Neutrophil (primary cell): ENCODE results near the gene ARHGAP5.

Experiments used
- H3K27ac ChIP-seq: fragments of 200-600 bp; sonication (generic); 2 replicates; pipeline ENCODE4 v1.5.1; 2016; ENCODE audit warnings: mild to moderate bottlenecking, moderate library complexity
- H3K27me3 ChIP-seq: fragments of 200-600 bp; sonication (generic); 2 replicates; pipeline ENCODE4 v1.6.0; 2016; ENCODE audit warnings: mild to moderate bottlenecking
- H3K36me3 ChIP-seq: fragments of 200-600 bp; sonication (generic); 2 replicates; pipeline ENCODE4 v1.5.1; 2017
- H3K4me1 ChIP-seq, 2 experiments: fragments of 200-600 bp in 1 of 2; sonication (generic) in 1 of 2; 1 replicate in 1 of 2; 2 replicates in 1 of 2; pipeline versions ENCODE4 v1.5.1 to v1.6.1; 2013 to 2016; ENCODE audit warnings: low read depth in 1 of 2, low read length in 1 of 2, mild to moderate bottlenecking in 1 of 2, moderate library complexity in 1 of 2; ENCODE audit not compliant: control insufficient read depth in 1 of 2, insufficient read depth in 1 of 2
- H3K4me3 ChIP-seq, 2 experiments: fragments of 200-600 bp in 1 of 2; sonication (generic) in 1 of 2; 1 replicate in 1 of 2; 2 replicates in 1 of 2; pipeline ENCODE4 v1.5.1; 2013 to 2016; ENCODE audit warnings: low read depth in 1 of 2, low read length in 1 of 2, mild to moderate bottlenecking in 1 of 2, moderate library complexity in 1 of 2
- H3K9me3 ChIP-seq: fragments of 200-600 bp; sonication (generic); 2 replicates; pipeline ENCODE4 v1.5.1; 2016
- TF ChIP-seq, protein P1 (sequence below): fragments of 200-600 bp; sonication (generic); IDR thresholded peaks from 2 replicates; pipeline ENCODE4 v1.5.1; 2016; ENCODE audit warnings: antibody characterized with exemption

Gene ARHGAP5

DNA sequence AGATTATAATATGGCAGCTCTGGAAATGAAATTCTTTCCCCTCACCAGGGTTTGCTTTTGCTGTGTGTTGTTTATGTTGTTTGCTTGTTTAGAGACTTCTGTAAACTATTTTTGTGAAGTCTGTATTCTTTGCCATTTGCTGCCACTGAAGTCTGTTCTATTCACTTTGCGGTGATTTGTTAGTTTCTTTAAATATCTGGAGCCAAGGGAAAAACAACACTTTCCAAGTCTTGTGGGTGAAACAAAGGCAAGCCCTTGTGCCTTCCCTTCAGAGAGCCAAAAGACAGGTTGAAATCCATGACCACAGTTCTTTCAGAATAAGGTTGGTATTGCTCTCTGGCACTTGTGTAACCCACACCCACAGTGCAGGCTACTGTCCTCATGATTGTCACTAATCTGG, 65.2 kb downstream of the ARHGAP5 start:
- TF ChIP-seq, protein P1, sequence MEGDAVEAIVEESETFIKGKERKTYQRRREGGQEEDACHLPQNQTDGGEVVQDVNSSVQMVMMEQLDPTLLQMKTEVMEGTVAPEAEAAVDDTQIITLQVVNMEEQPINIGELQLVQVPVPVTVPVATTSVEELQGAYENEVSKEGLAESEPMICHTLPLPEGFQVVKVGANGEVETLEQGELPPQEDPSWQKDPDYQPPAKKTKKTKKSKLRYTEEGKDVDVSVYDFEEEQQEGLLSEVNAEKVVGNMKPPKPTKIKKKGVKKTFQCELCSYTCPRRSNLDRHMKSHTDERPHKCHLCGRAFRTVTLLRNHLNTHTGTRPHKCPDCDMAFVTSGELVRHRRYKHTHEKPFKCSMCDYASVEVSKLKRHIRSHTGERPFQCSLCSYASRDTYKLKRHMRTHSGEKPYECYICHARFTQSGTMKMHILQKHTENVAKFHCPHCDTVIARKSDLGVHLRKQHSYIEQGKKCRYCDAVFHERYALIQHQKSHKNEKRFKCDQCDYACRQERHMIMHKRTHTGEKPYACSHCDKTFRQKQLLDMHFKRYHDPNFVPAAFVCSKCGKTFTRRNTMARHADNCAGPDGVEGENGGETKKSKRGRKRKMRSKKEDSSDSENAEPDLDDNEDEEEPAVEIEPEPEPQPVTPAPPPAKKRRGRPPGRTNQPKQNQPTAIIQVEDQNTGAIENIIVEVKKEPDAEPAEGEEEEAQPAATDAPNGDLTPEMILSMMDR: no peak
- Histone ChIP-seq H3K4me1 (no peaks in the 10 kb centered on the region), H3K36me3 (no peaks in the 10 kb centered on the region), H3K27ac (no peak overlapping the region), H3K9me3 (no peaks in the 10 kb centered on the region), H3K4me3 (no peak overlapping the region), H3K27me3 (no peaks in the 10 kb centered on the region)

DNA sequence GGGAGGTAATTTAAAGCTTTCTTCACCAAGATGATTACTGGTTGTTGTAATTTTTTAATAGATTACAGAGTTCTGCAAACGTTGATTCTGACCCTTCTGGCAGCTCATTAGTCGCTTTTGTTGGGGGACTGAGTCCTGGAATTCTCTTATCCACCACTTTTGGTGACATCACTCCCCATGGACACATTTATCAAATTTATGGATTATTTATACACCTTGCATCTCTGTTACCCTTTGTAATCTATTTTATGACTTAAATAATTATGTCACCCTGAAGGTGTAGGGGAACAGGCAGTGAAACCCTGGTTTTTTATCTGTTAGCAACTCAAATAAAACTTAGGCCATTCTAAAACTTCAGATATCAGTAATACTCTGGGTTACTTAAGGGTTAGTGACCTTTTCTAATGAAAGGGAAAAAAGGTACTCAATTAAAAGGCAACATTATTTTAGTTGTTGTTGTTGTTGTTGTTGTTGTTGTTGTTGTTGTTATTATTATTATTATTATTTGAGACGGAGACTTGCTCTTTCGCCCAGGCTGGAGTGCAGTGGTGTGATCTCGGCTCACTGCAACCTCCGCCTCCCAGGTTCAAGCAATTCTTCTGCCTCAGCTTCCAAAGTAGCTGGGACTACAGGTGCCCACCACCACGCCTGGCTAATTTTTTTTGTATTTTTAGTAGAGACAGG, 65.8 kb downstream of the ARHGAP5 start:
- Histone ChIP-seq H3K4me3 (no peak overlapping the region), H3K27me3 (no peaks in the 10 kb centered on the region), H3K27ac (no peak overlapping the region), H3K4me1 (no peaks in the 10 kb centered on the region), H3K9me3 (no peaks in the 10 kb centered on the region), H3K36me3 (no peaks in the 10 kb centered on the region)
- TF ChIP-seq, protein P1: no peak

DNA sequence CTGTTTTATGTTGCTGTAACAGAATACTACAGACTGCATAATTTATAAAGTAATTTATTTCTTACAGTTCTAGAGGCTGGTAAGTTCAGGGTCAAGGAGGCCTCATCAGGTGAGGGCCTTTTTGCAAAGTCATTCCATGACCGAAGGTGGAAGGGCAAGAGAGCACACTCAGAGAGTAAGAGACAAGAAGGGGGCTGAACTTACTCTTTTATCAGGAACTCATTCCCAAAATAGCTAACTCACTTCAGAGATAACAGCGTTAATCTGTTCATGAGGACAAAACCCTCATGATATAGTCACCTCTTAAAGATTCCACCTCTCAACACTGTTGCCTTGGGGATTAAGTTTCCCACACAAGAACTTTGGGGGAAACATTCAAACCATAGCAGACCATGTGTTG, 73.3 kb downstream of the ARHGAP5 start:
- H3K27me3 ChIP-seq: no peaks in the 10 kb centered on the region
- no peak overlapping the region for H3K27ac ChIP-seq
- H3K36me3 ChIP-seq: peaks cover 21% of the 10 kb centered on the region
- no peaks in the 10 kb centered on the region for H3K9me3 ChIP-seq
- TF ChIP-seq, protein P1: no peak
- H3K4me3 ChIP-seq: no peak overlapping the region
- H3K4me1 ChIP-seq: no peaks in the 10 kb centered on the region

DNA sequence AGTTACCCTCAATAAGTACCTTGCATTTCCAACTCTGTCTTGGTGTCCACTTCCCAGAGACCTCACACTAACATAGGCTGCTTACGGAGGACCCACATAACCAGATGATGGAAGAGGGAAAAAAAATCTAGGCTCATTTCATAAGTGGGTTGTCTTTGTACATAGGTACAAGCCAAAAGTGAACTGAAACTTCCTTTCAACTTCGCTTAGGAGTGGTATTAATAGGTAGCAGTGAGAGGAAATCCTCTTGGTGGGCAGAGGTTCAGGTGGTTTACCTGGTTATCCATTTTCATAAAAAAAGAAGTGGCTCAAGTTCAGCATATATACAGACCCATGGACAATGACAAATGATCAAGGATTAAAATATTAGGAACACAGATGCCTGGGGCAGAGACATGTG, 88.9 kb downstream of the ARHGAP5 start:
- TF ChIP-seq, protein P1: no peak
- no peaks in the 10 kb centered on the region for H3K4me1 ChIP-seq
- H3K9me3 ChIP-seq: no peaks in the 10 kb centered on the region
- H3K27ac ChIP-seq: no peak overlapping the region
- no peaks in the 10 kb centered on the region for H3K36me3 ChIP-seq
- no peaks in the 10 kb centered on the region for H3K27me3 ChIP-seq
- no peak overlapping the region for H3K4me3 ChIP-seq

DNA sequence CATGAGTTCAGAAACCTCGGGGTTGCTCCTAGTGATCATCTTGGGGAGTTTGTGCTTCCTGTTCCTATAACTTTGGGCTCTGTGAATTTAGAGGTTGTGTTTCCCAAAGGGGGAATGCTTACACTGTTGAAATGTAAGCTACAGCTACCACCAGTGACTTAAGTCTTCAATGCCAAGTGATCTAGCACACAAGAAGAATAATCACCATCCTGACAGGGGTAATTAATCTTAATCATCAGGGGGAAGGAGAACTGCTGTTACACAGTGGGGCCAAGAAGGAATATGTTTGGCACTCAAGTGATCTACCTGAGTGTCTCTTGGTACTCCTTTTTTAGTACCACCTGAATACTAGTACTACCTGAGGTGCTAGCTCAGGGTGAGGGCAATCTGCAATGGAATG, 89.8 kb downstream of the ARHGAP5 start:
- Histone ChIP-seq H3K36me3 (no peaks in the 10 kb centered on the region), H3K9me3 (no peaks in the 10 kb centered on the region), H3K27ac (no peak overlapping the region), H3K27me3 (no peaks in the 10 kb centered on the region), H3K4me1 (peaks cover 0 to 3% of the 10 kb centered on the region in 2 experiments), H3K4me3 (no peak overlapping the region)
- TF ChIP-seq, protein P1: no peak
